LNCaP clone FGC (cell line): Measurements from ENCODE around the gene TNFRSF8.

ENCODE experiments used
- DNase-seq: peaks from one replicate; pipeline ENCODE4 v3.0.0-alpha.2; 2011; ENCODE audit warnings: low read depth
- H3K4me3 ChIP-seq: 2 replicates; pipeline ENCODE4 v1.5.1; 2011; ENCODE audit warnings: mild to moderate bottlenecking, low read depth, low read length, control low read depth
- CTCF ChIP-seq: IDR thresholded peaks from 2 replicates; pipeline ENCODE4 v1.5.1; 2012; ENCODE audit warnings: mild to moderate bottlenecking; ENCODE audit not compliant: control insufficient read depth, insufficient read depth; ENCODE audit errors: extremely low read depth

The TNFRSF8 gene

GRCh38 chr1:12049616-12050015, 13.5 kb upstream of the TNFRSF8 start:
- DNase-seq, result peak; percentile 83
- H3K4me3 ChIP-seq, result no peak overlapping the region
- peak; percentile 37 for TF ChIP-seq CTCF

- TF ChIP-seq CTCF, result no peak
- no peak overlapping the region for H3K4me3 ChIP-seq
- no peak for DNase-seq
Measured at GRCh38 chr1:12051361-12051760, 11.7 kb upstream of the TNFRSF8 start.

- no peak for TF ChIP-seq CTCF
- H3K4me3 ChIP-seq, result no peak overlapping the region
- DNase-seq, result no peak
Measured at GRCh38 chr1:12052008-12052573, 11.0 kb upstream of the TNFRSF8 start.

- DNase-seq, result no peak
- no peak overlapping the region for H3K4me3 ChIP-seq
- TF ChIP-seq CTCF, result no peak
Measured at GRCh38 chr1:12052997-12053686, 10.0 kb upstream of the TNFRSF8 start.

- H3K4me3 ChIP-seq, result no peak overlapping the region
- no peak for DNase-seq
- TF ChIP-seq CTCF, result no peak
Measured at GRCh38 chr1:12053752-12054548, 9.2 kb upstream of the TNFRSF8 start.

- TF ChIP-seq CTCF, result no peak
- no peak overlapping the region for H3K4me3 ChIP-seq
- DNase-seq, result no peak
Measured at GRCh38 chr1:12055259-12055658, 7.8 kb upstream of the TNFRSF8 start.
